HG03095 (cell line): ENCODE measurements around the gene C19orf25.
"Not testable (repeated sequence)": the region's sequence is repeated elsewhere in the genome, so short reads cannot be mapped to it uniquely, and the experiment has no call there.

Experiments
- ATAC-seq: cut with Tn5 transposase; IDR thresholded peaks from one replicate; pipeline ENCODE4 v1.9.1; 2021; ENCODE audit warnings: moderate library complexity; ENCODE audit not compliant: unreplicated experiment

Gene C19orf25

GRCh38 chr19:1482361-1483130, 3.5 kb upstream of the C19orf25 start:
- no peak for ATAC-seq

DNA sequence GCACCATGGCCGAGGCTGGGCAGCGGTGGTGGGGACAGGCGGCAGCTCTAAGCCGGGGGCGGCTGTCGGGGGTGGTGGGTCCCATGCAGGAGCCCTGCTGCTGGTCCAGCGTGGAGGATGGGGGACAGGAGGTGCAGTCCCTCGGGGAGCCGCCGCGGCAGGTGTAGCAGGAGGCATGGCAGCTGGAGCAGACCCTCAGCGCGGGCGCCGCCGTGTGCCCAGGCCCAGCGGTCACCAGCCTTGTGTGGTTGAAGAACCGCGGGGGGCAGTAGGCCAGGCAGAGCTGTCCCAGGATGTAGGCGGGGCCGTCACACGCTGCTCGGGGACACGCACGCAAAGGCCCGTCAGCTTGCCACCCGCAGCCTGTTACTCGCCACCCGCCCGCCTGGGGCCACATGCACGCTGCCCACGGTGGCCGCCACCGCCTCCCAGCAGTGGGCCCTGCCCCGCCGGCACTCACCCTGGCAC, 2.9 kb upstream of the C19orf25 start:
- ATAC-seq = no peak

GRCh38 chr19:1481224-1481892, 2.3 kb upstream of the C19orf25 start:
- ATAC-seq = no peak

- not testable (repeated sequence) for ATAC-seq
These were observed 2.0 kb downstream of the C19orf25 start for GRCh38 chr19:1477056-1477455.

DNA sequence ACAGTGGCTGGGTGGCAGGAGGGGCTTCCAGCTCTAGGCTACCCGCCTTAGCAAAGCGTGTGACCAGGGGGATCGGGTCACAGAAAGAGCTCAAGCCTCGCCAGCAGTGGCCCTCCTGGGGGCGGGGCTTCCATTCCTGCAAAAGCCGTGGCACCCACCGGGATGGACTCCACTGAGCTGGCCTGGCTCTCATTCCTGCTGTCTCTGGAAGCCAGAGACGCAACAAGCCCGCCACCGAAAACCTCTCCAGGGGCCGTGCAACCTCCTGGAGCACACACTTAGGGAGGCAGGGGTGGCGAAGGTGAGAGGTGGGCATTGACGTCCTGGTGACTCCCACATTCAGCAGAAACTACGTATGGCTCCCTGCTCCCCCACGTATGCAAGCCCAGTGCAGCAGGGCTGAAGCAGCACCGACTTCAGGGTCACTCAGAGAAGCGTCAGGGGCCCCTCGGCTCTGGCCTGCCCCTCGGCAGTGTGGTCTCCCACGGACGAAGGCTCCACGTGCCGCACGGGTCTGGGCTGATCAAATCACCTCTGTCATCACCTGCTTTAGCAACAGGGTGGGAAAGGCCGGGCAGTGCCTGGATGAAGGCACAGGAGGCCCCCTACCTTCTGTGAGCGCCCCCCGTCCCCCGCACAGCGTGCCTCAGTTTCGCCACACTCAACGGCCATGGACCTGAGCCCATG, 3.1 kb downstream of the C19orf25 start:
- no peak for ATAC-seq

- ATAC-seq = no peak
These were observed 4.2 kb downstream of the C19orf25 start for GRCh38 chr19:1474765-1475351.

DNA sequence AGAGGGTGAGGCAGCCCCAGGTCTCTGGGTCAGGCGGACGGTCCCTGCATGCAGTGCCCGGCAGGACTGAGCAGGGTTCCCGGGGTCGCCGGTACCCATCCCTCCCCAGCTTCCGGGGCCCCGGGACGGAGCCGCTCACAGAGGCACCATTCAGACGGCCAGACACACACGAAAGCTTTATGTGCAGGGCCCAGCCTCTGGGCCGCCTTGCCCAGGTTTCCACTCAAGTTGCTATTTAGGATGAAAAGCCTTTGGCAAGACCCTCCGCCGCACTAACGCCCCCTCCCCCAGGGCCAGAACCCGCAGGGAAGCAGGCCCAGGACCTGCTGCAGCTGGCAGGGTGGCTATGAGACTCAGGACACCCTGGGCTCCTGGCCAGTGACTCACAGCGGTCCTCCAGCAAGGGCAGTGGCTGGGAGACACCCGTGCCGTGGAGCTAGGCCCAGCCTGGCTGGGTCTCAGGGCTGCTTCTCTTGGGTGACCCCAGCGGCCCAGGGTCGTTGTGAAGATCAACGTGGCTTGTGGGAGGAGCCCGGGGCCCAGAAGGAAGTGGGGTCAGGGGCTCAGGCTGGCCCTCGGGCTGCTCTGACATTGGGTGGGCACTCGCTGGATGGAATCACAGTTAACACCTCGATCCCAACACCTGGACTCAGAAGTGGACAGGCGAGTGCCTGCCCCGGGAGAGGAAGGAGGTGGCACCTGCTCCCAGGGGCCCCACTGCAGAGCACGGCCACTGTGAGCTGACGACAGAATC, 4.8 kb downstream of the C19orf25 start:
- no peak for ATAC-seq

GRCh38 chr19:1473085-1473851, 5.7 kb downstream of the C19orf25 start:
- no peak for ATAC-seq

GRCh38 chr19:1472231-1473084, 6.6 kb downstream of the C19orf25 start:
- ATAC-seq = no peak

DNA sequence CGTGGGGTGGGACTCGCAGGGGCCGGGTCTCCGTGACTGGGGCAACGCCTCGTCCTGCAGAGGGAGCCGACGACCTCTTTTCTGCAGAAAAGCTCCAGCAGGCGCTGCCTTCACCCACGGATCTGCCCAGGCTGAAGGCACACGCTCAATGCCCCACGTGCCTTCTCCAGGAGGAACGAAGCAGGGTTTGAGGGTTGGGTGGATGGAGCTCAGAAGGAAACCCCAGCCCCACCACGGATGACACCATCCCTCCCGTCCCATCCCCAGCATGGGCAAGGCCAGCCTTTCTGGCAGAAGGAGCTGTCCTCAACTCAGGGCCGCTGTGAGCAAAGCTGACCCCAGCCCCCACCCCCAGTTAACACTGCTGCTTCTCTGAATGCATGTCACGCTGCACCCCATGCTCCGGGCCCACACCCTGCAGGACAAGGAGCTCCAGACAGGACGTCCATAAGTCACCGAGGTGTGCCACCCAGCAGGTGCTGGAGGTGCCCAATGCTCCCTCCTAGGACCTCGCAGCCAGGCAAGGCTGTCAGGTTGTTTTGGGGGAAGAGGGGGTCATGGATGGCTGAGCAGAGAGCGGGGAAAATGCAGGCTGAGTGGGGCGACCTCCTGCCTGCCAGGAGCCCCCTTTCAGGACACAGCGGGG, 7.4 kb downstream of the C19orf25 start:
- ATAC-seq = no peak

DNA sequence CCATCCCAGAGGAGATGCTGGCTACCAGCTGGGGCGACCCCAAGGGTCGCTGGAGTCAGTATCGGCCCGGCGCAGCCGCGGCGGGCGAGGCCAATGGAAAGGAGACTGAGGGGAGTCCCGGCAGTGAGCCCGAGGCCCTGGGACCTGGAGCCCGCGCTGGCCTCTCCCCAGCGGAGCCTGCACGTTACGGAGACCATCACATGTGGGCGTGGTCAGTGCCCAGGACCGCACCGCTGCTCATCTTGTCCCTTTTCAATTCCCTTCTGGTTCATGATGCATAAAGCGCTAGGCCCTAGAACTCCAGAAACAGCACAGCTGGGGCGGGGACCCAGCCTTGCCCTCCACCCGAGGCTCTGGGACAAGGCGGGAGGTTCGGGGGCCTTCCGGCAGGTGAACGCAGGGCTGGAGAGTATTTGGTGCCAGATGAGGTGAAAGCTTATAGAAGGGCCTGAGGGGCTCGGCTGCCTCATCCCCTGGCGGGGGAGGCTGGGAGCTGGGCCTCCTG, 8.0 kb downstream of the C19orf25 start:
- ATAC-seq = no peak

- no peak for ATAC-seq
These were observed 8.6 kb downstream of the C19orf25 start for GRCh38 chr19:1470305-1471009.

GRCh38 chr19:1470055-1470304, 9.0 kb downstream of the C19orf25 start:
- no peak for ATAC-seq

DNA sequence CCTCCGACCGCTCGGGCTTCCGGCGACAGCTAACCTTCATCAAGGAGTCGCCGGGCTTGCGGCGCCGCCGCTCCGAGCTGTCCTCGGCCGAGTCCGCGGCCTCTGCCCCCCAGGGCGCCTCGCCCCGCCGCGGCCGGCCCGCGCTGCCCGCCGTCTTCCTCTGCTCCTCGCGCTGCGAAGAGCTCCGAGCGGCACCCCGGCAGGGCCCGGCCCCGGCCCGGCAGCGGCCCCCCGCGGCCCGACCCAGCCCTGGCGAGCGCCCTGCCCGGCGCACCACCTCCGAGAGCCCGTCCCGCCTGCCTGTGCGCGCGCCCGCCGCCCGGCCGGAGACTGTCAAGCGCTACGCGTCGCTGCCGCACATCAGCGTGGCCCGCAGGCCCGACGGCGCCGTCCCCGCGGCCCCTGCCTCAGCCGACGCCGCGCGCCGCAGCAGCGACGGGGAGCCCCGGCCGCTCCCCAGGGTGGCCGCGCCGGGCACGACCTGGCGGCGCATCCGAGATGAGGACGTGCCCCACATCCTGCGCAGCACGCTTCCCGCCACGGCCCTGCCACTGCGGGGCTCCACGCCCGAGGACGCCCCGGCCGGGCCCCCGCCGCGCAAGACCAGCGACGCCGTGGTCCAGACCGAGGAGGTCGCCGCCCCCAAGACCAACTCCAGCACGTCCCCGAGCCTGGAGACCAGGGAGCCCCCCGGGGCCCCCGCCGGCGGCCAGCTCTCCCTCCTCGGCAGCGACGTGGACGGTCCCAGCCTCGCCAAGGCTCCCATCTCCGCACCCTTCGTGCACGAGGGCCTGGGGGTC, 9.6 kb downstream of the C19orf25 start:
- ATAC-seq = no peak

- ATAC-seq = no peak
These were observed 10.2 kb downstream of the C19orf25 start for GRCh38 chr19:1468821-1469254.

DNA sequence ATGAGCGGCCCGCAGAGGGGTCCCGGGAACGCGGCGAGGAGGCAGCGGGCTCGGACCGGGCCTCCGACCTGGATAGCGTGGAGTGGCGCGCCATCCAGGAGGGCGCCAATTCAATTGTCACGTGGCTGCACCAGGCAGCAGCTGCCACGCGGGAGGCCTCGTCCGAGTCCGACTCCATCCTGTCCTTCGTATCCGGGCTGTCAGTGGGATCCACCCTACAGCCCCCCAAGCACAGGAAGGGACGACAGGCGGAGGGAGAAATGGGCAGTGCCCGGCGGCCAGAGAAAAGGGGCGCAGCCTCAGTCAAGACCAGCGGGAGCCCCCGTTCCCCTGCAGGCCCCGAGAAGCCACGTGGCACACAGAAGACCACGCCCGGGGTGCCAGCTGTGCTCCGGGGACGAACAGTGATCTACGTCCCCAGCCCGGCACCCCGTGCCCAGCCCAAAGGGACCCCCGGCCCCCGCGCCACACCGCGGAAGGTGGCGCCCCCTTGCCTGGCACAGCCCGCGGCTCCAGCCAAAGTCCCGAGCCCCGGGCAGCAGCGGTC, 10.7 kb downstream of the C19orf25 start:
- ATAC-seq = no peak
